ENCODE results near the gene CYP4Z1. TPM values are rescaled to one million over a fixed set of nuclear protein-coding genes. Genes with fewer than 3 reads are reported as not detected.

CYP4Z1 gene
- total RNA-seq, 1 donor from 2014 or later: not detected

- no peaks in the 10 kb centered on the region for H3K36me3 ChIP-seq (ENCODE audit: control insufficient read depth, insufficient read depth, low read length)
- DNase-seq (ENCODE audit: low read depth) (no peak), FAIRE-seq (no peak)
- H3K27me3 ChIP-seq (ENCODE audit: control insufficient read depth, insufficient read depth, low read length): no peaks in the 10 kb centered on the region
- TF ChIP-seq, protein P1, sequence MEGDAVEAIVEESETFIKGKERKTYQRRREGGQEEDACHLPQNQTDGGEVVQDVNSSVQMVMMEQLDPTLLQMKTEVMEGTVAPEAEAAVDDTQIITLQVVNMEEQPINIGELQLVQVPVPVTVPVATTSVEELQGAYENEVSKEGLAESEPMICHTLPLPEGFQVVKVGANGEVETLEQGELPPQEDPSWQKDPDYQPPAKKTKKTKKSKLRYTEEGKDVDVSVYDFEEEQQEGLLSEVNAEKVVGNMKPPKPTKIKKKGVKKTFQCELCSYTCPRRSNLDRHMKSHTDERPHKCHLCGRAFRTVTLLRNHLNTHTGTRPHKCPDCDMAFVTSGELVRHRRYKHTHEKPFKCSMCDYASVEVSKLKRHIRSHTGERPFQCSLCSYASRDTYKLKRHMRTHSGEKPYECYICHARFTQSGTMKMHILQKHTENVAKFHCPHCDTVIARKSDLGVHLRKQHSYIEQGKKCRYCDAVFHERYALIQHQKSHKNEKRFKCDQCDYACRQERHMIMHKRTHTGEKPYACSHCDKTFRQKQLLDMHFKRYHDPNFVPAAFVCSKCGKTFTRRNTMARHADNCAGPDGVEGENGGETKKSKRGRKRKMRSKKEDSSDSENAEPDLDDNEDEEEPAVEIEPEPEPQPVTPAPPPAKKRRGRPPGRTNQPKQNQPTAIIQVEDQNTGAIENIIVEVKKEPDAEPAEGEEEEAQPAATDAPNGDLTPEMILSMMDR (IDR thresholded peaks at IDR 0.05; ENCODE audit: insufficient read depth, low read length, severe bottlenecking): no peak
- H3K4me3 ChIP-seq (ENCODE audit: low read depth, low read length): no peak overlapping the region
Observed at GRCh38 chr1:47161298-47162040, 94.4 kb downstream of the CYP4Z1 start.

- TF ChIP-seq, protein P1 (IDR thresholded peaks at IDR 0.05; ENCODE audit: insufficient read depth, low read length, severe bottlenecking): no peak
- no peak for DNase-seq (ENCODE audit: low read depth)
- H3K36me3 ChIP-seq (ENCODE audit: control insufficient read depth, insufficient read depth, low read length): no peaks in the 10 kb centered on the region
- FAIRE-seq: no peak
- no peaks in the 10 kb centered on the region for H3K27me3 ChIP-seq (ENCODE audit: control insufficient read depth, insufficient read depth, low read length)
- H3K4me3 ChIP-seq (ENCODE audit: low read depth, low read length): no peak overlapping the region
Observed at GRCh38 chr1:47164552-47164951, 97.5 kb downstream of the CYP4Z1 start.

Other genes starting within 250 kb of the CYP4Z1 start
- not detected in 2 replicates for gene CYP4A11, start 125.8 kb upstream of the CYP4Z1 start, total RNA-seq
- under 0.01 and 0.13 TPM in 2 replicates for gene CYP4X1, start 43.6 kb upstream of the CYP4Z1 start, total RNA-seq
- gene CYP4A22, start 70.2 kb downstream of the CYP4Z1 start, total RNA-seq: not detected in 2 replicates
- 0.26 and 1.9 TPM in 2 replicates for gene PDZK1IP1, start 122.8 kb downstream of the CYP4Z1 start, total RNA-seq
- under 0.01 TPM in 1 of 2 replicates, not detected in the other for gene TAL1, start 165.0 kb downstream of the CYP4Z1 start, total RNA-seq
- gene STIL, start 246.9 kb downstream of the CYP4Z1 start, total RNA-seq: 0.64 and 0.79 TPM in 2 replicates

Data from bronchial epithelial cell (primary cell).